Prostate gland (tissue), 2 donors: ENCODE measurements around the gene MRPL1.

Experiments used
- CTCF ChIP-seq, 4 experiments: fragments of 200-600 bp in 2 of 4; fragments of 450-650 bp in 2 of 4; sonication (generic) in 2 of 4; IDR thresholded peaks; 1 replicate in 3 of 4; 2 replicates in 1 of 4; pipeline ENCODE4 v1.5.1; 2016 to 2019; ENCODE audit warnings: antibody characterized with exemption in 4 of 4, mild to moderate bottlenecking in 2 of 4, moderate library complexity in 2 of 4
- POLR2A ChIP-seq: fragments of 450-650 bp; IDR thresholded peaks from one replicate; pipeline ENCODE4 v1.6.1; 2016; ENCODE audit warnings: antibody characterized with exemption, mild to moderate bottlenecking

GRCh38 chr4:77950203-77950602 lies 87.6 kb downstream of the MRPL1 start:
- no peak for TF ChIP-seq POLR2A
- no peak for TF ChIP-seq CTCF (IDR thresholded peaks at IDR 0.05)
